Loucy (cell line): ENCODE measurements around the gene TPSB2.

Source experiments
- CTCF ChIP-seq: fragments of 200-600 bp; sonication (generic); conservative IDR thresholded peaks from 2 replicates; pipeline ENCODE4 v1.5.1; 2014; ENCODE audit warnings: mild to moderate bottlenecking, antibody characterized with exemption, low read length
- EZH2phosphoT487 ChIP-seq: fragments of 200-600 bp; IDR thresholded peaks from 2 replicates; pipeline ENCODE4 v1.6.1; 2018; ENCODE audit warnings: antibody characterized with exemption, mild to moderate bottlenecking, moderate library complexity, borderline replicate concordance

GRCh38 chr16:1188432-1189189 lies 41.4 kb downstream of the TPSB2 start:
- TF ChIP-seq CTCF (no peak), EZH2phosphoT487 (no peak)
